CD4-positive, alpha-beta T cell (primary cell): ENCODE data around the gene DUSP22. TPM values are rescaled to one million over a fixed set of nuclear protein-coding genes. Genes with fewer than 3 reads are reported as not detected.

Experiments
- ATAC-seq: fragments of 200-7000 bp; cut with Tn5 transposase; one replicate; pipeline ENCODE4 v1.10.0; 2022; ENCODE audit warnings: mild to moderate bottlenecking; ENCODE audit not compliant: poor library complexity
- CTCF ChIA-PET: fragments of 350-600 bp; sonication (Branson Sonifier 250); formaldehyde crosslinking; loops from one replicate; lab custom pipeline; 2021; ENCODE audit warnings: antibody characterized with exemption, inconsistent platforms; lab: Charles Lee
- POLR2A ChIA-PET: fragments of 350-600 bp; sonication (Branson Sonifier 250); formaldehyde crosslinking; loops from one replicate; lab custom pipeline; 2021; ENCODE audit warnings: antibody characterized with exemption, inconsistent platforms; lab: Charles Lee
- DNase-seq, 14 experiments: peaks; one replicate each; pipeline ENCODE4 v3.0.0-alpha.2; 2013 to 2020; ENCODE audit warnings: mixed read lengths in 2 of 14
- H3K27ac ChIP-seq, 2 donors: one replicate each; pipeline versions ENCODE4 v1.5.1 to v1.7.0; 2013; ENCODE audit warnings: low read length in 2 of 2, low read depth in 1 of 2, mild to moderate bottlenecking in 1 of 2
- H3K27me3 ChIP-seq, 2 experiments: 1 replicate in 1 of 2; 2 replicates in 1 of 2; pipeline versions ENCODE4 v1.6.1 to v1.7.0; 2013; ENCODE audit warnings: low read length in 2 of 2, control low read depth in 1 of 2, mild to moderate bottlenecking in 1 of 2, moderate library complexity in 1 of 2; ENCODE audit not compliant: insufficient read depth in 2 of 2, control insufficient read depth in 1 of 2
- H3K36me3 ChIP-seq: one replicate; pipeline ENCODE4 v1.6.1; 2013; ENCODE audit warnings: low read length, control low read depth; ENCODE audit not compliant: insufficient read depth
- H3K4me1 ChIP-seq: one replicate; pipeline ENCODE4 v1.6.1; 2013; ENCODE audit warnings: low read length, control low read depth; ENCODE audit not compliant: insufficient read depth
- H3K4me3 ChIP-seq: one replicate; pipeline ENCODE4 v1.5.1; 2013; ENCODE audit warnings: mild to moderate bottlenecking, low read length, moderate library complexity
- H3K9me3 ChIP-seq, 2 experiments: 1 replicate in 1 of 2; 2 replicates in 1 of 2; pipeline versions ENCODE4 v1.6.1 to v1.7.0; 2013; ENCODE audit warnings: low read length in 2 of 2, mild to moderate bottlenecking in 2 of 2, control low read depth in 1 of 2, moderate library complexity in 1 of 2; ENCODE audit not compliant: control insufficient read depth in 1 of 2, insufficient read depth in 1 of 2
- H3K27ac Mint-ChIP-seq: one replicate; pipeline ENCODE4 v1.8.0; 2020; ENCODE audit warnings: mixed read lengths
- H3K27me3 Mint-ChIP-seq: one replicate; pipeline ENCODE4 v1.8.0; 2021; ENCODE audit warnings: mixed read lengths
- H3K36me3 Mint-ChIP-seq: one replicate; pipeline ENCODE4 v1.8.0; 2021; ENCODE audit warnings: low read depth, mixed read lengths
- H3K4me1 Mint-ChIP-seq: one replicate; pipeline ENCODE4 v1.8.0; 2021; ENCODE audit warnings: low read depth, mixed read lengths
- H3K4me3 Mint-ChIP-seq: one replicate; pipeline ENCODE4 v1.8.0; 2020; ENCODE audit warnings: mild to moderate bottlenecking, mixed read lengths
- H3K9me3 Mint-ChIP-seq: one replicate; pipeline ENCODE4 v1.8.0; 2020; ENCODE audit warnings: mixed read lengths
- CTCF ChIP-seq: fragments of 200-600 bp; IDR thresholded peaks from one replicate; pipeline ENCODE4 v1.8.0; 2022; ENCODE audit warnings: antibody characterized with exemption, mild to moderate bottlenecking
- intact Hi-C, 2 experiments: fragments of 100-400 bp; cut with DNase I in 1 of 2; cut with micrococcal nuclease in 1 of 2; formaldehyde crosslinking; loops; one replicate each; pipeline versions ENCODE4 v1.15.1 to v1.9.0; 2023 to 2025; cut with DNase I, micrococcal nuclease
- total RNA-seq, 174 experiments: library from RNA in 2 of 174; stranded (reverse) in 2 of 174; gene quantifications; one replicate each; pipeline ENCODE4 v1.2.3 and lab custom pipeline; 2021 to 2026

DUSP22 gene
- total RNA-seq, 2 experiments from 2014 or later: 25.4 to 26.3 TPM

- peak overlapping the region; percentile 97 for H3K4me3 Mint-ChIP-seq
- peaks cover 31% of the 10 kb centered on the region for H3K4me1 ChIP-seq
- H3K27me3 ChIP-seq: no peaks in the 10 kb centered on the region
- ChIA-PET POLR2A (interaction anchor here (0.5 to 1.9 kb wide), 12 partner anchors 8 to 232 kb away, joined by 3 to 7 read pairs (median 4); no protein-coding TSS in a partner anchor), CTCF (no interaction called here)
- no peaks in the 10 kb centered on the region for H3K9me3 Mint-ChIP-seq
- peaks cover 13% of the 10 kb centered on the region for H3K36me3 Mint-ChIP-seq
- H3K36me3 ChIP-seq: no peaks in the 10 kb centered on the region
- H3K27ac Mint-ChIP-seq: peak overlapping the region; percentile 95
- peaks cover 0 to 8% of the 10 kb centered on the region in 2 experiments for H3K9me3 ChIP-seq
- intact Hi-C loops: loop anchor here (2.0 to 5.0 kb wide), 3 partner anchors 56 to 400 kb away; partner anchors contain the start of gene EXOC2 (in 1 of the 2)
- peak overlapping the region; percentile 65 for H3K4me3 ChIP-seq
- ATAC-seq (peak; percentile 62), DNase-seq (peak; percentile 60 to 89 (median 76))
- TF ChIP-seq CTCF: no peak
- peak overlapping the region; percentile 66 to 84 for H3K27ac ChIP-seq
- peaks cover 56% of the 10 kb centered on the region for H3K4me1 Mint-ChIP-seq
- no peaks in the 10 kb centered on the region for H3K27me3 Mint-ChIP-seq
Observed at GRCh38 chr6:292506-293192, 362 bp downstream of the DUSP22 start.

DNA sequence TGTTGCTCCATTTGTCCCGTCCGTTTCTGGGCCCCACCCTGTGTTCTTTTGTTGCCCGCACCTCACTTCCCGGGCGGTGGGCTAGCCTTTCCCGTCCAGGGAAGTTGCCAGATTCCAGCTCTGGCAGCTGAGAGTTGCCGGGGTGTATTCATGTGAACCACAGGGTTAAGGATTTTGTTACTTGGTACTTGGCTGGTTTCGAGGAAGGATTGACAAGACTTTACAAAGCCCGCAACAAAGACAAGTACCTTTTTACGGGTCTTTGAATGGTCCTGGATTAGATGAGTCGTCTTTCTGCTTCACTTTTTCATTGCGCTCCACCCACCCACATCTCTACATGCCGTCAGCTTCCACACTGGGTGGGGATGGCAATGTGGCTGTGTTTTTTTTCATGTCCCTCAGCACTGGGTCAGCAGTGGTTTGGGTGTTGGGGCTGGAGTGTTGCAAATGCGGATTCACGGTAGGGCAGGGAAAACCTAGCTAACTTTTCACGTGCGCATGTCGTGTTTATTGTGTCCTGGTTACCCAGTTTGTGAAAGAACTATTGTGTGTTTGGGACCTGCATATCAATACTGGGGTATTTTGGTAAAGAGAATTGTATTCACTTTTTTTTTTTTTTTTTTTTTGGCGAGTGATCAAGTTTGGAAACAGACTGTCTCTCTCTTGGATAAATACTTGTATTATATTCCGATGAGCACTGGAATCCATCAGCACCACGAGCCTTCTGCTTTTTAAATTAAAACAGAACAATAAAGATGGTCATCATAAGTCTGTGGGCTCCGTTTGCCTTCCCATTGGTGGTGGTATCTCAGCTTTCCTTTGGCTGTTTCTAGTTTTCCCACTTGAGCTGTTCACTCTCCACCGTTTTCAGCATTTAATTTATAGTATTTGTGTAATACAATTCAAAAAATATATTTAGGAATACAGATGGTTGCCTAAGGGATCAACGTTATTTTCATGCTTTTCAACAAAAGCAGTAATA, 1.2 kb downstream of the DUSP22 start:
- H3K4me3 Mint-ChIP-seq: peak overlapping the region; percentile 97

More for the DNA sequence above, 1.2 kb downstream of the DUSP22 start:
- no peaks in the 10 kb centered on the region for H3K27me3 ChIP-seq
- ATAC-seq (no peak), DNase-seq (peak in 5 of 14 experiments; percentile 10 to 52 (median 37))
- ChIA-PET CTCF (interaction anchor here (0.7 kb wide), 4 partner anchors 8 to 192 kb away, joined by 3 to 4 read pairs (median 3); no protein-coding TSS in a partner anchor), POLR2A (interaction anchor here (0.5 to 1.9 kb wide), 13 partner anchors 9 to 409 kb away, joined by 3 to 7 read pairs (median 4); no protein-coding TSS in a partner anchor)
- Mint-ChIP-seq H3K9me3 (no peaks in the 10 kb centered on the region), H3K27ac (peak overlapping the region; percentile 95), H3K27me3 (no peaks in the 10 kb centered on the region), H3K36me3 (peaks cover 13% of the 10 kb centered on the region), H3K4me1 (peaks cover 53% of the 10 kb centered on the region)
- H3K4me1 ChIP-seq: peaks cover 31% of the 10 kb centered on the region
- peak overlapping the region; percentile 63 to 84 for H3K27ac ChIP-seq
- intact Hi-C loops: loop anchor here (2.0 to 5.0 kb wide), 4 partner anchors 57 to 399 kb away; partner anchors contain the start of gene EXOC2 (in 1 of the 2)
- H3K4me3 ChIP-seq: peak overlapping the region; percentile 65
- no peaks in the 10 kb centered on the region for H3K36me3 ChIP-seq
- TF ChIP-seq CTCF: no peak
- H3K9me3 ChIP-seq: peaks cover 0 to 8% of the 10 kb centered on the region in 2 experiments
